WTC11 (cell line): ENCODE measurements around the gene RRP12. TPM values are rescaled to one million over a fixed set of nuclear protein-coding genes. Genes with fewer than 3 reads are reported as not detected.

Experiments used
- ATAC-seq: fragments of 200-7000 bp; cut with Tn5 transposase; 2 replicates; pipeline ENCODE4 v1.10.0; 2021; ENCODE audit warnings: mild to moderate bottlenecking, moderate library complexity
- CTCF ChIA-PET: fragments of 300-600 bp; sonication (Branson Sonifier 250); formaldehyde crosslinking; loops from one replicate; lab custom pipeline; 2021; ENCODE audit warnings: antibody characterized with exemption; lab: Charles Lee
- POLR2A ChIA-PET: fragments of 350-600 bp; sonication (Branson Sonifier 250); formaldehyde crosslinking; loops from one replicate; lab custom pipeline; 2021; ENCODE audit warnings: antibody characterized with exemption; lab: Charles Lee
- DNase-seq: peaks from one replicate; pipeline ENCODE4 v3.0.0; 2021; ENCODE audit warnings: low spot score
- H3K27ac Mint-ChIP-seq: 2 replicates; pipeline ENCODE4 v1.8.0; 2021; ENCODE audit warnings: mixed read lengths
- H3K27me3 Mint-ChIP-seq: 2 replicates; pipeline ENCODE4 v1.8.0; 2021; ENCODE audit warnings: low read depth, mild to moderate bottlenecking, moderate library complexity, mixed read lengths
- H3K36me3 Mint-ChIP-seq: 2 replicates; pipeline ENCODE4 v1.8.0; 2021; ENCODE audit warnings: mixed read lengths
- H3K4me1 Mint-ChIP-seq: 2 replicates; pipeline ENCODE4 v1.8.0; 2022; ENCODE audit warnings: mixed read lengths
- H3K4me3 Mint-ChIP-seq: 2 replicates; pipeline ENCODE4 v1.8.0; 2021; ENCODE audit warnings: mild to moderate bottlenecking, moderate library complexity, mixed read lengths
- H3K9me3 Mint-ChIP-seq: 2 replicates; pipeline ENCODE4 v1.8.0; 2021; ENCODE audit warnings: mixed read lengths
- CREM ChIP-seq: sonication (generic); formaldehyde crosslinking; IDR thresholded peaks from 2 replicates; pipeline ENCODE4 v1.8.1; 2022; ENCODE audit warnings: mild to moderate bottlenecking, missing genetic modification reagents, moderate library complexity
- SMAD4 ChIP-seq: sonication (generic); formaldehyde crosslinking; IDR thresholded peaks from 2 replicates; pipeline ENCODE4 v1.8.0; 2022; ENCODE audit warnings: mild to moderate bottlenecking, missing genetic modification reagents
- total RNA-seq: library from RNA; stranded (reverse); gene quantifications from 3 replicates; pipeline ENCODE4 v1.2.3, GENCODE V29; 2021
- TF ChIP-seq, protein P1 (sequence below): fragments of 250-450 bp; sonication (Bioruptor Pico); conservative IDR thresholded peaks from 2 replicates; pipeline ENCODE4 v1.9.0; 2021; ENCODE audit warnings: mild to moderate bottlenecking
- TF ChIP-seq, protein P2 (sequence below): fragments of 250-450 bp; sonication (Bioruptor Pico); IDR thresholded peaks from 2 replicates; pipeline ENCODE4 v1.9.0; 2021; ENCODE audit warnings: moderate library complexity, mild to moderate bottlenecking, inconsistent platforms, borderline replicate concordance
- TF ChIP-seq, protein P3 (sequence below): sonication (generic); formaldehyde crosslinking; IDR thresholded peaks from 2 replicates; pipeline ENCODE4 v1.8.1; 2022; ENCODE audit warnings: missing genetic modification reagents, borderline replicate concordance
- TF ChIP-seq, protein P4 (sequence below): sonication (generic); formaldehyde crosslinking; IDR thresholded peaks from 2 replicates; pipeline ENCODE4 v1.8.1; 2022; ENCODE audit warnings: low read depth, missing genetic modification reagents, borderline replicate concordance
- TF ChIP-seq, protein P5 (sequence below): sonication (generic); formaldehyde crosslinking; IDR thresholded peaks from 2 replicates; pipeline ENCODE4 v1.8.1; 2023; ENCODE audit warnings: mild to moderate bottlenecking, moderate library complexity, missing genetic modification reagents
- TF ChIP-seq, protein P6 (sequence below): sonication (generic); formaldehyde crosslinking; IDR thresholded peaks from 2 replicates; pipeline ENCODE4 v1.8.0; 2022; ENCODE audit warnings: missing genetic modification reagents
- TF ChIP-seq, protein P7 (sequence below): sonication (generic); formaldehyde crosslinking; IDR thresholded peaks from 2 replicates; pipeline ENCODE4 v1.8.0; 2023; ENCODE audit warnings: mild to moderate bottlenecking, missing genetic modification reagents
- TF ChIP-seq, protein P8 (sequence below): sonication (generic); formaldehyde crosslinking; IDR thresholded peaks from 2 replicates; pipeline ENCODE4 v1.8.0; 2022; ENCODE audit warnings: mild to moderate bottlenecking, missing genetic modification reagents

The RRP12 gene
- total RNA-seq, 1 experiment from 2014 or later, result 56.6 TPM

DNA sequence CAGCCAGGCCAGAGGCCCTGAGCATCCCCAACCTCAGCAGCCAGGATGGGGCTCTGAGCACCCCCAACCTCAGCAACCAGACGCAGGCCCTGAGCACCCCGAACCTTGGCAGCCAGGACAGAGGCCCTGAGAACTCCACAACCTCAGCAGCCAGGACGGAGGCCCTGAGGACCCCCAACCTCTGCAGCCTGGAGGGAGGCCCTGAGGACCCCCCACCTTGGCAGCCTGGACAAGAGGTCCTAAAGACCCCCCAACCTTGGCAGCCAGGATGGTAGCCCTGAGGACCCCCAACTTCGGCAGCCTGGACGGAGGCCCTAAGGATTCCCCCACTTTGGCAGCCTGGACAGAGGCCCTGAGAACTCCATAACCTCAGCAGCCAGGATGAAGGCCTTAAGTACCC, 17.0 kb downstream of the RRP12 start:
- TF ChIP-seq, protein P1, sequence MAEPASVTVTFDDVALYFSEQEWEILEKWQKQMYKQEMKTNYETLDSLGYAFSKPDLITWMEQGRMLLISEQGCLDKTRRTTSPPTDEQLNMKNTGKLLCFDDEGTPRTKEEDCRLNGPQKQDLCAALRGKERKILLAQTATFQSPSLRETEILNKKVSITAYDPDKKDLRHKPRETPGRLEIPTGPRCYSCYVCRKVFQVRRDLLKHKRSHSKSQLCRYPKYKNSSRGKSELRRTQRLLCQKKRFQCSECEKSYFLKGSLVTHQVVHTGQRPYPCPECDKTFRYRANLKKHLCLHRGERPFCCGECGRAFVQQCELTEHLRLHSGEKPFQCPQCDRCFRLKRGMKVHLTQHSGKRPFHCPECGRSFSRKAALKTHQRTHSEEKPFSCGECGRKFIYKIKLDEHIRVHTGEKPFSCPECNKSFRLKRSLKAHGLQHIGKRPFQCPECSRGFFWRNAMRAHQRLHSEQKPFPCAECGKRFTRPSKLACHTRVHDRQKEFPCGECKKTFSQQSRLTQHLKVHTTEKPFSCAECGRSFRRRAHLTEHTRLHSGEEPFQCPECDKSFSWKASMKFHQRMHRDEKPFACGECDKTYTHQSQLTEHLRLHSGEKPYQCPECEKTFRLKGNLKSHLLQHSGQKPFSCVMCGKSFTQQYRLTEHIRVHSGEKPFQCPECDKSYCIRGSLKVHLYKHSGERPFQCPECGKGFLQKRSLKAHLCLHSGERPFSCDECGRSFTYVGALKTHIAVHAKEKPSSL, result no peak
- TF ChIP-seq, protein P2, sequence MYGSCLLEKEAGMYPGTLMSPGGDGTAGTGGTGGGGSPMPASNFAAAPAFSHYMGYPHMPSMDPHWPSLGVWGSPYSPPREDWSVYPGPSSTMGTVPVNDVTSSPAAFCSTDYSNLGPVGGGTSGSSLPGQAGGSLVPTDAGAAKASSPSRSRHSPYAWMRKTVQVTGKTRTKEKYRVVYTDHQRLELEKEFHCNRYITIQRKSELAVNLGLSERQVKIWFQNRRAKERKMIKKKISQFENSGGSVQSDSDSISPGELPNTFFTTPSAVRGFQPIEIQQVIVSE (CRISPR knock-in tag), result no peak
- no peak for TF ChIP-seq SMAD4 (CRISPR knock-in tag)
- TF ChIP-seq, protein P3, sequence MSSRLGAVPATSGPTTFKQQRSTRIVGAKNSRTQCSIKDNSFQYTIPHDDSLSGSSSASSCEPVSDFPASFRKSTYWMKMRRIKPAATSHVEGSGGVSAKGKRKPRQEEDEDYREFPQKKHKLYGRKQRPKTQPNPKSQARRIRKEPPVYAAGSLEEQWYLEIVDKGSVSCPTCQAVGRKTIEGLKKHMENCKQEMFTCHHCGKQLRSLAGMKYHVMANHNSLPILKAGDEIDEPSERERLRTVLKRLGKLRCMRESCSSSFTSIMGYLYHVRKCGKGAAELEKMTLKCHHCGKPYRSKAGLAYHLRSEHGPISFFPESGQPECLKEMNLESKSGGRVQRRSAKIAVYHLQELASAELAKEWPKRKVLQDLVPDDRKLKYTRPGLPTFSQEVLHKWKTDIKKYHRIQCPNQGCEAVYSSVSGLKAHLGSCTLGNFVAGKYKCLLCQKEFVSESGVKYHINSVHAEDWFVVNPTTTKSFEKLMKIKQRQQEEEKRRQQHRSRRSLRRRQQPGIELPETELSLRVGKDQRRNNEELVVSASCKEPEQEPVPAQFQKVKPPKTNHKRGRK (CRISPR knock-in tag), result no peak
- TF ChIP-seq, protein P4, sequence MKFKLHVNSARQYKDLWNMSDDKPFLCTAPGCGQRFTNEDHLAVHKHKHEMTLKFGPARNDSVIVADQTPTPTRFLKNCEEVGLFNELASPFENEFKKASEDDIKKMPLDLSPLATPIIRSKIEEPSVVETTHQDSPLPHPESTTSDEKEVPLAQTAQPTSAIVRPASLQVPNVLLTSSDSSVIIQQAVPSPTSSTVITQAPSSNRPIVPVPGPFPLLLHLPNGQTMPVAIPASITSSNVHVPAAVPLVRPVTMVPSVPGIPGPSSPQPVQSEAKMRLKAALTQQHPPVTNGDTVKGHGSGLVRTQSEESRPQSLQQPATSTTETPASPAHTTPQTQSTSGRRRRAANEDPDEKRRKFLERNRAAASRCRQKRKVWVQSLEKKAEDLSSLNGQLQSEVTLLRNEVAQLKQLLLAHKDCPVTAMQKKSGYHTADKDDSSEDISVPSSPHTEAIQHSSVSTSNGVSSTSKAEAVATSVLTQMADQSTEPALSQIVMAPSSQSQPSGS (CRISPR knock-in tag), result no peak
- TF ChIP-seq CREM (CRISPR knock-in tag), result no peak
- TF ChIP-seq, protein P5, sequence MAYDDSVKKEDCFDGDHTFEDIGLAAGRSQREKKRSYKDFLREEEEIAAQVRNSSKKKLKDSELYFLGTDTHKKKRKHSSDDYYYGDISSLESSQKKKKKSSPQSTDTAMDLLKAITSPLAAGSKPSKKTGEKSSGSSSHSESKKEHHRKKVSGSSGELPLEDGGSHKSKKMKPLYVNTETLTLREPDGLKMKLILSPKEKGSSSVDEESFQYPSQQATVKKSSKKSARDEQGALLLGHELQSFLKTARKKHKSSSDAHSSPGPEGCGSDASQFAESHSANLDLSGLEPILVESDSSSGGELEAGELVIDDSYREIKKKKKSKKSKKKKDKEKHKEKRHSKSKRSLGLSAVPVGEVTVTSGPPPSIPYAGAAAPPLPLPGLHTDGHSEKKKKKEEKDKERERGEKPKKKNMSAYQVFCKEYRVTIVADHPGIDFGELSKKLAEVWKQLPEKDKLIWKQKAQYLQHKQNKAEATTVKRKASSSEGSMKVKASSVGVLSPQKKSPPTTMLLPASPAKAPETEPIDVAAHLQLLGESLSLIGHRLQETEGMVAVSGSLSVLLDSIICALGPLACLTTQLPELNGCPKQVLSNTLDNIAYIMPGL, result no peak
- TF ChIP-seq, protein P6, sequence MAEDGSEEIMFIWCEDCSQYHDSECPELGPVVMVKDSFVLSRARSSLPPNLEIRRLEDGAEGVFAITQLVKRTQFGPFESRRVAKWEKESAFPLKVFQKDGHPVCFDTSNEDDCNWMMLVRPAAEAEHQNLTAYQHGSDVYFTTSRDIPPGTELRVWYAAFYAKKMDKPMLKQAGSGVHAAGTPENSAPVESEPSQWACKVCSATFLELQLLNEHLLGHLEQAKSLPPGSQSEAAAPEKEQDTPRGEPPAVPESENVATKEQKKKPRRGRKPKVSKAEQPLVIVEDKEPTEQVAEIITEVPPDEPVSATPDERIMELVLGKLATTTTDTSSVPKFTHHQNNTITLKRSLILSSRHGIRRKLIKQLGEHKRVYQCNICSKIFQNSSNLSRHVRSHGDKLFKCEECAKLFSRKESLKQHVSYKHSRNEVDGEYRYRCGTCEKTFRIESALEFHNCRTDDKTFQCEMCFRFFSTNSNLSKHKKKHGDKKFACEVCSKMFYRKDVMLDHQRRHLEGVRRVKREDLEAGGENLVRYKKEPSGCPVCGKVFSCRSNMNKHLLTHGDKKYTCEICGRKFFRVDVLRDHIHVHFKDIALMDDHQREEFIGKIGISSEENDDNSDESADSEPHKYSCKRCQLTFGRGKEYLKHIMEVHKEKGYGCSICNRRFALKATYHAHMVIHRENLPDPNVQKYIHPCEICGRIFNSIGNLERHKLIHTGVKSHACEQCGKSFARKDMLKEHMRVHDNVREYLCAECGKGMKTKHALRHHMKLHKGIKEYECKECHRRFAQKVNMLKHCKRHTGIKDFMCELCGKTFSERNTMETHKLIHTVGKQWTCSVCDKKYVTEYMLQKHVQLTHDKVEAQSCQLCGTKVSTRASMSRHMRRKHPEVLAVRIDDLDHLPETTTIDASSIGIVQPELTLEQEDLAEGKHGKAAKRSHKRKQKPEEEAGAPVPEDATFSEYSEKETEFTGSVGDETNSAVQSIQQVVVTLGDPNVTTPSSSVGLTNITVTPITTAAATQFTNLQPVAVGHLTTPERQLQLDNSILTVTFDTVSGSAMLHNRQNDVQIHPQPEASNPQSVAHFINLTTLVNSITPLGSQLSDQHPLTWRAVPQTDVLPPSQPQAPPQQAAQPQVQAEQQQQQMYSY, result no peak
- TF ChIP-seq, protein P7, sequence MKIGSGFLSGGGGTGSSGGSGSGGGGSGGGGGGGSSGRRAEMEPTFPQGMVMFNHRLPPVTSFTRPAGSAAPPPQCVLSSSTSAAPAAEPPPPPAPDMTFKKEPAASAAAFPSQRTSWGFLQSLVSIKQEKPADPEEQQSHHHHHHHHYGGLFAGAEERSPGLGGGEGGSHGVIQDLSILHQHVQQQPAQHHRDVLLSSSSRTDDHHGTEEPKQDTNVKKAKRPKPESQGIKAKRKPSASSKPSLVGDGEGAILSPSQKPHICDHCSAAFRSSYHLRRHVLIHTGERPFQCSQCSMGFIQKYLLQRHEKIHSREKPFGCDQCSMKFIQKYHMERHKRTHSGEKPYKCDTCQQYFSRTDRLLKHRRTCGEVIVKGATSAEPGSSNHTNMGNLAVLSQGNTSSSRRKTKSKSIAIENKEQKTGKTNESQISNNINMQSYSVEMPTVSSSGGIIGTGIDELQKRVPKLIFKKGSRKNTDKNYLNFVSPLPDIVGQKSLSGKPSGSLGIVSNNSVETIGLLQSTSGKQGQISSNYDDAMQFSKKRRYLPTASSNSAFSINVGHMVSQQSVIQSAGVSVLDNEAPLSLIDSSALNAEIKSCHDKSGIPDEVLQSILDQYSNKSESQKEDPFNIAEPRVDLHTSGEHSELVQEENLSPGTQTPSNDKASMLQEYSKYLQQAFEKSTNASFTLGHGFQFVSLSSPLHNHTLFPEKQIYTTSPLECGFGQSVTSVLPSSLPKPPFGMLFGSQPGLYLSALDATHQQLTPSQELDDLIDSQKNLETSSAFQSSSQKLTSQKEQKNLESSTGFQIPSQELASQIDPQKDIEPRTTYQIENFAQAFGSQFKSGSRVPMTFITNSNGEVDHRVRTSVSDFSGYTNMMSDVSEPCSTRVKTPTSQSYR (CRISPR knock-in tag), result no peak
- TF ChIP-seq, protein P8, sequence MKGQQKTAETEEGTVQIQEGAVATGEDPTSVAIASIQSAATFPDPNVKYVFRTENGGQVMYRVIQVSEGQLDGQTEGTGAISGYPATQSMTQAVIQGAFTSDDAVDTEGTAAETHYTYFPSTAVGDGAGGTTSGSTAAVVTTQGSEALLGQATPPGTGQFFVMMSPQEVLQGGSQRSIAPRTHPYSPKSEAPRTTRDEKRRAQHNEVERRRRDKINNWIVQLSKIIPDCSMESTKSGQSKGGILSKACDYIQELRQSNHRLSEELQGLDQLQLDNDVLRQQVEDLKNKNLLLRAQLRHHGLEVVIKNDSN (CRISPR knock-in tag), result no peak
- ChIA-PET CTCF (no interaction called here), POLR2A (no interaction called here)
- Mint-ChIP-seq H3K36me3 (peaks cover 42% of the 10 kb centered on the region), H3K27ac (no peak overlapping the region), H3K4me1 (no peaks in the 10 kb centered on the region), H3K27me3 (no peaks in the 10 kb centered on the region), H3K4me3 (no peak overlapping the region), H3K9me3 (no peaks in the 10 kb centered on the region)
- no peak for DNase-seq
- no peak for ATAC-seq
